Measurements from ENCODE around the gene ASTN2.
A peak's percentile ranks its signal among the peaks of the same experiment; 100 is the strongest.

The ASTN2 gene

GRCh38 chr9:116555556-116556155, 859.2 kb downstream of the ASTN2 start:
- DNase-seq (ENCODE audit: low spot score) = no peak

- DNase-seq (ENCODE audit: low spot score) = no peak
Measured at GRCh38 chr9:116555119-116555518, 859.7 kb downstream of the ASTN2 start.

DNA sequence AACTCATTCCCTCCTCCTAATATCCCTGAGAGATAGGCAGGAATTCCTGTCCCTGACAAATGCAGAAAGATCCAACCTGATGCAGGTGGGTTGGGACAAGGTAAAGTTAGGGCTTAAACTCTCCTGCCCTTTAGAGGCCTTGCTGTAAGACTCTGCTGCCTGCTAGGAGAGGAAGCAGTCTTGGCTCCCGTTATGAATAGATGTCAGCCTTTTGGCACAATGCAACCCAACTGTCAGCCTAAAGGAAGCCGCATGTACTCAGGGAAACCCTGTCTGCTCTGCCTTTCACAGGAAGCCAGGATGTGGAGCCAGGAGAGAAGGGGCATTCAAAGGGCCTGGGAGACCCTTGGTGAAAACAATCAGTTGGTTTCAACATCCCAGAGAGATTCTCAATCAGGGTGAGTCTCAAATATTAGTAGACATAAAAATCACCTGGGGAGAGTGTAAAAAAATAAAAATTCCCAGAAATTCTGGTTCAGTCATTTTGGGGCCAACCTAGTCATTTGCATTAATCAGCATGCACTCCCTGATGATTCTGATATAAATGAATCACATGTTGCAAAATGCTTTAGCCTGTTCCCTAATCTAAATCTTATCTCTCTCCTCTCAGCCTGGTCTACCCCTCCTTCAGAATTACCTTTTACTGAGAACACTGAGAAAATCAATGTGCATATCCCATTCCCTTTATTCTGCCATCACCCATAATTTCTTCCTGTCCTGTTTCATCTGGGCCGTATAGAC, 864.0 kb downstream of the ASTN2 start:
- peak; percentile 23 for DNase-seq (ENCODE audit: low spot score)

- DNase-seq (ENCODE audit: low spot score) = no peak
Measured at GRCh38 chr9:116549786-116550660, 864.8 kb downstream of the ASTN2 start.

DNA sequence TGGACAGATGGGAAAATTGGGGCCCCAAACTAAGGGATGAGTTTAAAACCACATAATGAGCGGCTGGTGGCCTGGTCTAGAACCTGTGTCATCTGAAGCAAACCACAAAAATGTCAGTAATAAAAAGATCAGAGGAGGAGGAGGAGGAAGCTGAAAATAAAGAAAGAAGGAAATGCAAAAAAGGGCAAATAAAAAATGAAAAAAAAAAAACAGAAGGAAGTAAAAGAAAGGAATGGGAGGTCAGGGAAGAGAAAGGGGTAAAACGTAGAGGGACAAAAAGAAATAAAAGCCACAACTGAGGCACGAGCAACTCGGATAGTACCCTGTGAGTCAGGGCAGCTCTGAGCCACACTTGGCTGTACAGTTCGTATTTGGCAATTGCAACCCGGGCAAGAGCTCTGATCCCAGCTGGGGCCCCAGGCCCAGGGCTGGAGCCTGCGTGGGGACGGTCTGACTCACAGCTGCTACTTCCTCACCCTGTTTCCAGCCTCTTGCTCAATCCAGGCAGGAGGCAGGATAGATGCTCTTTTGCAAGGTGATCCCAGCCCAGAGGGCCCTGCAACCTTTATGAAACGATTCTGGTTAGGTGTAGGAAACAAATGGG, 865.7 kb downstream of the ASTN2 start:
- peak; percentile 93 for DNase-seq (ENCODE audit: low spot score)

DNA sequence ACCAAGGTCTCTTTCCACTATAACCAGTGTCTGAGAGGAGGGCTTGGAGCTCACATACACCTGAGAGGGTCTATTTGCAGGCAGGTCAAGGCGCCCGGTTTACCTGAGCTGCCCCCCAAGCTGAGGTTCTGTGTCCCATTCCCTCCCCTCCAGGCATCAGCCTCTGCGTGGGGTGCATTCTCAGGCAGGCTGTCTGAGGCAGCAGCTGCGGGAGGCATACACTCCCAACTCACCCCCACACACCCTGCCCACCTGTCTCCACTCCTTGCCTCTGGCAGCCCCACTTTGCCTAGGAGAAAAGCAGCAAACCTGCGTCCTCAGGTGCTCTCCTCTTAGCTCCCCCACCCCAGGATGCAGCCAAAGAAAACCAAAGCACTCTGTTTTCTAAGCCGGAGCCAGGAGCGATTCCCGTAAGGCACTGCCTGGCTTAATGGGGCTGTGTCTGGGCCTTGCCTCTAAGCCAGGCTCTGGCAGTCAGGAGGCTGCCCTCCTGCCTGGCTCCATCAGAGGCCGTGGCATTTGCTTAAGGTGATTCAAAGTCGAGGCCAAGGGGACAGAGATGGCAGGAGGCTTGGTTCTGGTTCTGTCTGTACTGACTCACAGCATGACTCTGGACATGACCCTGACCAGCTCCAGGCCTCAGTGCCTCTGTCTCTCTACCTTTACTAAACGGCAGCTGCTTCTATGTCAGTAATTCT, 867.0 kb downstream of the ASTN2 start:
- no peak for DNase-seq (ENCODE audit: low spot score)

- DNase-seq (ENCODE audit: low spot score) = no peak
Measured at GRCh38 chr9:116546711-116547581, 867.9 kb downstream of the ASTN2 start.

- DNase-seq (ENCODE audit: low spot score) = no peak
Measured at GRCh38 chr9:116544896-116545295, 870.0 kb downstream of the ASTN2 start.

GRCh38 chr9:116543731-116544400, 871.0 kb downstream of the ASTN2 start:
- DNase-seq (ENCODE audit: low spot score) = peak; percentile 42

DNA sequence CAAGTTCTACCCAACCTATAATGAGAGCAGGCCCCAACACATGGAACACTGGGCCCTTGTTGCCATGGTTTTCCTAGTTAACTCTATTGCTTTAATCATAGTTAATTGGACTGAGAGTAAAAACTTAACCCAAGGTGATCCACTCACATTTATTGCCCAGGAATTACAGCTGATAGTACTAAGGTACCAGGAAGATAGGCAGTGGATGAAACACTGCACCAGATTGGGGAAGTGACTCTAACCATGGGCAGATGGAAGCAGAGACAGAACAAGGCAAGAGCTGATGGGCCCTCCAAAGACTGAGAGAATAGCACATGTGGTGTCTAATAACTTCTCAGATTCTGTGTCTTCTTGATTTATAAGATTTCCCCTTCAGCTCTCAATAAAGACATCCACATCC, 873.5 kb downstream of the ASTN2 start:
- no peak for DNase-seq (ENCODE audit: low spot score)

- no peak for DNase-seq (ENCODE audit: low spot score)
Measured at GRCh38 chr9:116539549-116539948, 875.3 kb downstream of the ASTN2 start.

GRCh38 chr9:116525611-116526010, 889.2 kb downstream of the ASTN2 start:
- no peak for DNase-seq (ENCODE audit: low spot score)

DNA sequence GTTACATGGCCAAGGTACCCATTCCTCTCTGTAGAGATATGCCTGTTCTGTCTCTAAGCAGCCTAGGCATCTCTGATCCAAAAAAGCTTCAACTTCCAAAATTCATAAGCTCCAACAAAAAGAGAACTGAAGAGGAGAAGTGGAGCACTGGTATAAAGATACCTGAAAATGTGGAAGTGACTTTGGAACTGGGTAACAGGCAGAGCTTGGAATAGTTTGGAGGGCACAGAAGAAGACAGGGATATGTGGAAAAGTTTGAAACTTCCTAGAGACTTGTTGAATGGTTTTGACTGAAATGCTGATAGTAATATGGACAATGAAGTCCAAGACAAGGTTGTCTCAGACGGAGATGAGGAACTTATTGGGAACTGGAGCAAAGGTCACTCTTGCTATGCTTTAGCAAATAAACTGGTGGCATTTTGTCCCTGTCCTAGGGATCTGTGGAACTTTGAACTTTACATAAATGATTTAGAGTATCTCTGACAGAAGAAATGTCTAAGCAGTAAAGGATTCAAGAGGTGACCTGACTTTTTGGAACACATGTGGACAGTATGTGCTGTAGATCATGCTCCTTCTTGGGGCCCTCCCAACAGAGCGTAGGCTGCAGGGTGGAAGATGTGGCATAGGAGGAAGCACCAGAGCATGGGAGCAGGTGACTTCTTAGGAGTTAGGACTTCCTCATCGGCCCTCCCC, 889.9 kb downstream of the ASTN2 start:
- DNase-seq (ENCODE audit: low spot score) = no peak

DNA sequence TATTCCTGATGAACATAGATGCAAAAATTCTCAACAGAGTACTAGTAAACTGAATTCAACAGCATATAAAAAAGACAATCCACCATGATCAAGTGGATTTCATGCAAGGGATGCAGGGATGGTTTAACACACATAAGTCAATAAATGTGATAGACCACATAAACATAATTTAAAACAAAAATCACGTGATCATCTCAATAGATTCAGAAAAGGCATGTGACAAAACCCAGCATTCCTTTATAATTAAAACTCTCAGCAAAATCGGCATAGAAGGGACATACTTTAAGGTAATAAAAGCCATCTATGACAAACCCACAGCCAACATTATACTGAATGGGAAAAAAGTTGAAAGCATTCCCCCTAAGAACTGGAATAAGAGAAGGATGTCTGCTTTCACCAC, 894.6 kb downstream of the ASTN2 start:
- no peak for DNase-seq (ENCODE audit: low spot score)

DNA sequence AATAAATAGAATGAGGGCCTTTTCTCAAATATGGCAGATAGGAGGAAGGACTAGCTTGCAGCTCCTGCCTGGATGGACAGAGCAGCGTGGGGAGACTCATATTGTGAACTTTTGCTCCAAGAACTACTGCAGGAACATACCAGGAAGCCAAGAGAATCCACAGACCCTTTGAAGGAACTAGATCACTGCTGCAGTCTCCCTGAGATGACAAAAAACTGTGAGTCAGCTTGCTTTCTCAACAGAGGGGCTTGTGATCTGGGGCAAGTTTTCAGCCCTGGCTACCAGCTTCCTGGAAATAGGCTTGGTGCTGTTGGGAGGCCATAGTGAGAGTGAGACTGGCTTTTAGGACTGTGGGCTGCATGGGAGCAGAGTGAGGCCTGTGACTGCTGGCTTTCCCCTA, 898.4 kb downstream of the ASTN2 start:
- DNase-seq (ENCODE audit: low spot score) = no peak

DNA sequence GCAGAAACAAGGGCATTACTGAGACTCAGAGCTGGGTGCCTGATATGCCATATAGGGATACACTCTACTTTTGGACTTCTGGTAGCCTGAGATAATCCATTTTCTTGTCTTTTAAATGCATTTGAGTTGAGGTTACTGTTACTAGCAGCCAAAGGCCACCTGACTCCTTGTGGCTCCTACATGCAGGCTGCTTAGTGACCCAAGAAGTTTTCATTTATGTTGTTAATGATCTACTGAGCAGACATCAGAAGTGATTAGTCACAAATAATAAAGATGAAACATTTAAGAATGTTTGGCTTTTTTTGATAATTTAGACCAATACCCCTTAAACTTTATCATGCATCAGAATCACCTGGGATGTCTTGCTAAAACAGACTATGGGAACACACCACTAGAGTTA, 899.3 kb downstream of the ASTN2 start:
- DNase-seq (ENCODE audit: low spot score) = no peak

- no peak for DNase-seq (ENCODE audit: low spot score)
Measured at GRCh38 chr9:116506685-116507084, 908.2 kb downstream of the ASTN2 start.

GRCh38 chr9:116504893-116505480, 909.9 kb downstream of the ASTN2 start:
- DNase-seq (ENCODE audit: low spot score) = no peak

DNA sequence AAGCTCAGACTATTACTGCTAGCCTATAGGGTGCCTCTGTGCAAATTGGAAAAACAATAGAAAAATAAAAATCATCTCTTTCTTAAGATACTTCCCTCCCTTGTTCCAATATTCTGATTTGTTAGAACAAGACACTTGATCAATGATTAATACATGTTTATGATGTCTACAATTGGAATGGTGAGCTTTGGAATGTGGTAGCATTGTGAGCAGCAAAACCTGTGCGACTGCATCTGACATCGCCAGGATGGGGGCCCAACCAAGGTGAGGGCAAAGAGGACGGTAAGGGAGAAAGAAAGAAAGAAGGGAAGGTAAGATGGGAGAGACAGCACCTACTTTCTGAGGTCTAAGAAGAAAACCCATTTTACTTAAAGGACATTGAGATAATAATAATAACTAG, 910.8 kb downstream of the ASTN2 start:
- no peak for DNase-seq (ENCODE audit: low spot score)

All from AG08396 (cell line).